ENCODE results near the gene ZSCAN20.

Gene ZSCAN20

GRCh38 chr1:33455539-33456501, 16.6 kb upstream of the ZSCAN20 start:
- no peaks in the 10 kb centered on the region for H3K27me3 ChIP-seq (ENCODE audit: control insufficient read depth, insufficient read depth, low read length)
- H3K4me3 ChIP-seq (ENCODE audit: low read length), result peak overlapping the region; percentile 18
- H3K27ac ChIP-seq (ENCODE audit: low read depth, low read length), result peak overlapping the region; percentile 60
- no peak overlapping the region for H3K9ac ChIP-seq (ENCODE audit: low read length)
- H3K36me3 ChIP-seq (ENCODE audit: control insufficient read depth, insufficient read depth, low read length), result no peaks in the 10 kb centered on the region
- peaks cover 36% of the 10 kb centered on the region for H3K4me1 ChIP-seq (ENCODE audit: control insufficient read depth, insufficient read depth, low read length)

GRCh38 chr1:33456502-33456886, 16.0 kb upstream of the ZSCAN20 start:
- no peak overlapping the region for H3K4me3 ChIP-seq (ENCODE audit: low read length)
- no peaks in the 10 kb centered on the region for H3K27me3 ChIP-seq (ENCODE audit: control insufficient read depth, insufficient read depth, low read length)
- H3K27ac ChIP-seq (ENCODE audit: low read depth, low read length), result peak overlapping the region; percentile 60
- H3K9ac ChIP-seq (ENCODE audit: low read length), result no peak overlapping the region
- peaks cover 43% of the 10 kb centered on the region for H3K4me1 ChIP-seq (ENCODE audit: control insufficient read depth, insufficient read depth, low read length)
- H3K36me3 ChIP-seq (ENCODE audit: control insufficient read depth, insufficient read depth, low read length), result no peaks in the 10 kb centered on the region

GRCh38 chr1:33459691-33460090, 12.8 kb upstream of the ZSCAN20 start:
- no peak overlapping the region for H3K9ac ChIP-seq (ENCODE audit: low read length)
- H3K27ac ChIP-seq (ENCODE audit: low read depth, low read length), result peak overlapping the region; percentile 87
- no peaks in the 10 kb centered on the region for H3K36me3 ChIP-seq (ENCODE audit: control insufficient read depth, insufficient read depth, low read length)
- no peak overlapping the region for H3K4me3 ChIP-seq (ENCODE audit: low read length)
- peaks cover 47% of the 10 kb centered on the region for H3K4me1 ChIP-seq (ENCODE audit: control insufficient read depth, insufficient read depth, low read length)
- no peaks in the 10 kb centered on the region for H3K27me3 ChIP-seq (ENCODE audit: control insufficient read depth, insufficient read depth, low read length)

GRCh38 chr1:33460144-33460543, 12.3 kb upstream of the ZSCAN20 start:
- H3K27ac ChIP-seq (ENCODE audit: low read depth, low read length), result peak overlapping the region; percentile 87
- no peak overlapping the region for H3K9ac ChIP-seq (ENCODE audit: low read length)
- H3K36me3 ChIP-seq (ENCODE audit: control insufficient read depth, insufficient read depth, low read length), result no peaks in the 10 kb centered on the region
- no peak overlapping the region for H3K4me3 ChIP-seq (ENCODE audit: low read length)
- no peaks in the 10 kb centered on the region for H3K27me3 ChIP-seq (ENCODE audit: control insufficient read depth, insufficient read depth, low read length)
- peaks cover 47% of the 10 kb centered on the region for H3K4me1 ChIP-seq (ENCODE audit: control insufficient read depth, insufficient read depth, low read length)

- no peaks in the 10 kb centered on the region for H3K27me3 ChIP-seq (ENCODE audit: control insufficient read depth, insufficient read depth, low read length)
- no peaks in the 10 kb centered on the region for H3K36me3 ChIP-seq (ENCODE audit: control insufficient read depth, insufficient read depth, low read length)
- no peak overlapping the region for H3K9ac ChIP-seq (ENCODE audit: low read length)
- peaks cover 39% of the 10 kb centered on the region for H3K4me1 ChIP-seq (ENCODE audit: control insufficient read depth, insufficient read depth, low read length)
- H3K4me3 ChIP-seq (ENCODE audit: low read length), result no peak overlapping the region
- peak overlapping the region; percentile 87 for H3K27ac ChIP-seq (ENCODE audit: low read depth, low read length)
Measured at GRCh38 chr1:33460947-33461629, 11.4 kb upstream of the ZSCAN20 start.

GRCh38 chr1:33462405-33463164, 9.9 kb upstream of the ZSCAN20 start:
- peaks cover 29% of the 10 kb centered on the region for H3K4me1 ChIP-seq (ENCODE audit: control insufficient read depth, insufficient read depth, low read length)
- no peak overlapping the region for H3K4me3 ChIP-seq (ENCODE audit: low read length)
- no peaks in the 10 kb centered on the region for H3K36me3 ChIP-seq (ENCODE audit: control insufficient read depth, insufficient read depth, low read length)

DNA sequence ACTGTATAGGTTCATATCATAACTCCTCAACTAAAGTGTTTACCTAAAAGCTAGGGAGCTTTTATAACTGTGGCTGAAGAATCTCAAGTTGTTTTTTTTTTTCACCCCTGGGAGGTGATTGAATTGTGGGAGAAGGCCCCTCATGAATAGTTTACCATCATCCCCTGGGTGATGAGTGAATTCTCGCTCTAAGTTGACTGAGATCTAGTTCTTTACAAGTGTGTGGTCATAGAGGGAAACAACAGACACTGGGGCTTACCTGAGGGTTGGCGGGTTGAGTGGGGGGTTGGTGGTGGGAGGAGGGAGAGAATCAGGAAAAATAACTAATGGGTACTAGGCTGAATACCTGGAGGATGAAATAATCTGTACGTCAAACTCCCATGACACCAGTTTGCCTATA, 7.9 kb upstream of the ZSCAN20 start:
- H3K4me1 ChIP-seq (ENCODE audit: control insufficient read depth, insufficient read depth, low read length), result peaks cover 26% of the 10 kb centered on the region
- no peak overlapping the region for H3K9ac ChIP-seq (ENCODE audit: low read length)
- no peaks in the 10 kb centered on the region for H3K36me3 ChIP-seq (ENCODE audit: control insufficient read depth, insufficient read depth, low read length)
- no peak overlapping the region for H3K27ac ChIP-seq (ENCODE audit: low read depth, low read length)
- H3K27me3 ChIP-seq (ENCODE audit: control insufficient read depth, insufficient read depth, low read length), result no peaks in the 10 kb centered on the region
- no peak overlapping the region for H3K4me3 ChIP-seq (ENCODE audit: low read length)

More at GRCh38 chr1:33462405-33463164, 9.9 kb upstream of the ZSCAN20 start:
- no peaks in the 10 kb centered on the region for H3K27me3 ChIP-seq (ENCODE audit: control insufficient read depth, insufficient read depth, low read length)
- H3K27ac ChIP-seq (ENCODE audit: low read depth, low read length), result no peak overlapping the region
- no peak overlapping the region for H3K9ac ChIP-seq (ENCODE audit: low read length)

GRCh38 chr1:33465316-33465715, 7.1 kb upstream of the ZSCAN20 start:
- Histone ChIP-seq H3K9ac (ENCODE audit: low read length) (no peak overlapping the region), H3K4me1 (ENCODE audit: control insufficient read depth, insufficient read depth, low read length) (peaks cover 21% of the 10 kb centered on the region), H3K27ac (ENCODE audit: low read depth, low read length) (no peak overlapping the region), H3K36me3 (ENCODE audit: control insufficient read depth, insufficient read depth, low read length) (no peaks in the 10 kb centered on the region), H3K27me3 (ENCODE audit: control insufficient read depth, insufficient read depth, low read length) (no peaks in the 10 kb centered on the region), H3K4me3 (ENCODE audit: low read length) (no peak overlapping the region)

- Histone ChIP-seq H3K9ac (ENCODE audit: low read length) (no peak overlapping the region), H3K4me3 (ENCODE audit: low read length) (no peak overlapping the region), H3K27ac (ENCODE audit: low read depth, low read length) (no peak overlapping the region), H3K4me1 (ENCODE audit: control insufficient read depth, insufficient read depth, low read length) (peaks cover 13% of the 10 kb centered on the region), H3K36me3 (ENCODE audit: control insufficient read depth, insufficient read depth, low read length) (no peaks in the 10 kb centered on the region), H3K27me3 (ENCODE audit: control insufficient read depth, insufficient read depth, low read length) (no peaks in the 10 kb centered on the region)
Measured at GRCh38 chr1:33466159-33466558, 6.3 kb upstream of the ZSCAN20 start.

- H3K4me3 ChIP-seq (ENCODE audit: low read length), result no peak overlapping the region
- H3K9ac ChIP-seq (ENCODE audit: low read length), result no peak overlapping the region
- no peaks in the 10 kb centered on the region for H3K36me3 ChIP-seq (ENCODE audit: control insufficient read depth, insufficient read depth, low read length)
- H3K4me1 ChIP-seq (ENCODE audit: control insufficient read depth, insufficient read depth, low read length), result peaks cover 8% of the 10 kb centered on the region
- H3K27me3 ChIP-seq (ENCODE audit: control insufficient read depth, insufficient read depth, low read length), result no peaks in the 10 kb centered on the region
- no peak overlapping the region for H3K27ac ChIP-seq (ENCODE audit: low read depth, low read length)
Measured at GRCh38 chr1:33468011-33468410, 4.4 kb upstream of the ZSCAN20 start.

GRCh38 chr1:33468531-33468930, 3.9 kb upstream of the ZSCAN20 start:
- H3K27ac ChIP-seq (ENCODE audit: low read depth, low read length), result no peak overlapping the region
- no peaks in the 10 kb centered on the region for H3K36me3 ChIP-seq (ENCODE audit: control insufficient read depth, insufficient read depth, low read length)
- H3K4me1 ChIP-seq (ENCODE audit: control insufficient read depth, insufficient read depth, low read length), result peaks cover 11% of the 10 kb centered on the region
- H3K9ac ChIP-seq (ENCODE audit: low read length), result no peak overlapping the region
- H3K27me3 ChIP-seq (ENCODE audit: control insufficient read depth, insufficient read depth, low read length), result no peaks in the 10 kb centered on the region
- no peak overlapping the region for H3K4me3 ChIP-seq (ENCODE audit: low read length)

DNA sequence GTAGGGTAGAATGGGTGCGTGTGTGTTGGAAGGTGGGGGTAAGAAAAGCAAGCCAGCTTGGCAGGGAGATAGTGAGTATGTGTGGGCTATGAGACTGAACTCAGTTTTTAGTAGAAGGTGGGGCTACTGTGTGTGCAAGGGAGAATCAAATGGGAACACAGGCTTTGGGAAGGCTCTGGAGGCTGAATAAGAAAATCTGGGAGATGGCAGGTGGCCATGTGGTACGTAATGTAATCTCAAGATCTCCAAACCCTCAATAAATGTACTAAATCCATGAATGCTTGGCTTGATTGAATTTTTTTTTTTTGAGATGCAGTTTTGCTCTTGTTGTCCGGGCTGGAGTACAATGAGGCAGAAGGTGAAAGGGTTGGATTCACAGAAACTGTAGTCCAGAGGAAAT, 3.5 kb upstream of the ZSCAN20 start:
- Histone ChIP-seq H3K4me3 (ENCODE audit: low read length) (no peak overlapping the region), H3K9ac (ENCODE audit: low read length) (no peak overlapping the region), H3K27me3 (ENCODE audit: control insufficient read depth, insufficient read depth, low read length) (no peaks in the 10 kb centered on the region), H3K36me3 (ENCODE audit: control insufficient read depth, insufficient read depth, low read length) (no peaks in the 10 kb centered on the region), H3K27ac (ENCODE audit: low read depth, low read length) (peak overlapping the region; percentile 1), H3K4me1 (ENCODE audit: control insufficient read depth, insufficient read depth, low read length) (peaks cover 11% of the 10 kb centered on the region)

All from rectal smooth muscle tissue (tissue), 1 donor.